ENCODE data around the gene ZNF385B.

ZNF385B gene

DNA sequence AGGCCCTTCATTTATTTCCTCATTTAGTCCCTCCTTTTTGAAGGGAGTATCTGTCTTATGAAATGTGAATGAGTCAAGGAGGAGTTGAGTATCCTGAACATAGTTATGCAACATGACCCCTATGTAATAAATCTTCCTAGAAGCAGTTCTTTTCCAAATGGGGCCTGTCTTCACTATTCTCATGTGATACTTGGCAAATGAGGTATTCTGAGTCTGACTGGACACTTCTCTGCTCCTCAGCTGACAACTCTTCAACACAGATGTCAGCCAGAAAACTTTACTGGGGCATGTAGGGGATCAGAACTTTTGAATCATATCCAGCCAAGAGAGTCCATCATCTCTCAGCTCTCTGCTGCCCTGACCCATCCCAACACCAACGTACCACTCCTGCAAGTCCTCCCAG lies 291.6 kb downstream of the ZNF385B start:
- Histone ChIP-seq H3K4me3 (replicated peaks; ENCODE audit: insufficient read depth, low read length) (no peak overlapping the region), H3K27me3 (ENCODE audit: insufficient read depth, poor library complexity, severe bottlenecking) (no peaks in the 10 kb centered on the region), H3K27ac (replicated peaks) (no peak overlapping the region)
- TF ChIP-seq, protein P1, sequence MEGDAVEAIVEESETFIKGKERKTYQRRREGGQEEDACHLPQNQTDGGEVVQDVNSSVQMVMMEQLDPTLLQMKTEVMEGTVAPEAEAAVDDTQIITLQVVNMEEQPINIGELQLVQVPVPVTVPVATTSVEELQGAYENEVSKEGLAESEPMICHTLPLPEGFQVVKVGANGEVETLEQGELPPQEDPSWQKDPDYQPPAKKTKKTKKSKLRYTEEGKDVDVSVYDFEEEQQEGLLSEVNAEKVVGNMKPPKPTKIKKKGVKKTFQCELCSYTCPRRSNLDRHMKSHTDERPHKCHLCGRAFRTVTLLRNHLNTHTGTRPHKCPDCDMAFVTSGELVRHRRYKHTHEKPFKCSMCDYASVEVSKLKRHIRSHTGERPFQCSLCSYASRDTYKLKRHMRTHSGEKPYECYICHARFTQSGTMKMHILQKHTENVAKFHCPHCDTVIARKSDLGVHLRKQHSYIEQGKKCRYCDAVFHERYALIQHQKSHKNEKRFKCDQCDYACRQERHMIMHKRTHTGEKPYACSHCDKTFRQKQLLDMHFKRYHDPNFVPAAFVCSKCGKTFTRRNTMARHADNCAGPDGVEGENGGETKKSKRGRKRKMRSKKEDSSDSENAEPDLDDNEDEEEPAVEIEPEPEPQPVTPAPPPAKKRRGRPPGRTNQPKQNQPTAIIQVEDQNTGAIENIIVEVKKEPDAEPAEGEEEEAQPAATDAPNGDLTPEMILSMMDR (IDR thresholded peaks at IDR 0.05; ENCODE audit: insufficient read depth, low read length) = no peak
- TF ChIP-seq POLR2AphosphoS5 (IDR thresholded peaks at IDR 0.05; ENCODE audit: low read depth) (no peak), GABPA (IDR thresholded peaks at IDR 0.05; ENCODE audit: low read depth) (no peak), SPI1 (IDR thresholded peaks at IDR 0.05; ENCODE audit: borderline replicate concordance, low read depth) (no peak)
- TF ChIP-seq, protein P2, sequence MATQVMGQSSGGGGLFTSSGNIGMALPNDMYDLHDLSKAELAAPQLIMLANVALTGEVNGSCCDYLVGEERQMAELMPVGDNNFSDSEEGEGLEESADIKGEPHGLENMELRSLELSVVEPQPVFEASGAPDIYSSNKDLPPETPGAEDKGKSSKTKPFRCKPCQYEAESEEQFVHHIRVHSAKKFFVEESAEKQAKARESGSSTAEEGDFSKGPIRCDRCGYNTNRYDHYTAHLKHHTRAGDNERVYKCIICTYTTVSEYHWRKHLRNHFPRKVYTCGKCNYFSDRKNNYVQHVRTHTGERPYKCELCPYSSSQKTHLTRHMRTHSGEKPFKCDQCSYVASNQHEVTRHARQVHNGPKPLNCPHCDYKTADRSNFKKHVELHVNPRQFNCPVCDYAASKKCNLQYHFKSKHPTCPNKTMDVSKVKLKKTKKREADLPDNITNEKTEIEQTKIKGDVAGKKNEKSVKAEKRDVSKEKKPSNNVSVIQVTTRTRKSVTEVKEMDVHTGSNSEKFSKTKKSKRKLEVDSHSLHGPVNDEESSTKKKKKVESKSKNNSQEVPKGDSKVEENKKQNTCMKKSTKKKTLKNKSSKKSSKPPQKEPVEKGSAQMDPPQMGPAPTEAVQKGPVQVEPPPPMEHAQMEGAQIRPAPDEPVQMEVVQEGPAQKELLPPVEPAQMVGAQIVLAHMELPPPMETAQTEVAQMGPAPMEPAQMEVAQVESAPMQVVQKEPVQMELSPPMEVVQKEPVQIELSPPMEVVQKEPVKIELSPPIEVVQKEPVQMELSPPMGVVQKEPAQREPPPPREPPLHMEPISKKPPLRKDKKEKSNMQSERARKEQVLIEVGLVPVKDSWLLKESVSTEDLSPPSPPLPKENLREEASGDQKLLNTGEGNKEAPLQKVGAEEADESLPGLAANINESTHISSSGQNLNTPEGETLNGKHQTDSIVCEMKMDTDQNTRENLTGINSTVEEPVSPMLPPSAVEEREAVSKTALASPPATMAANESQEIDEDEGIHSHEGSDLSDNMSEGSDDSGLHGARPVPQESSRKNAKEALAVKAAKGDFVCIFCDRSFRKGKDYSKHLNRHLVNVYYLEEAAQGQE (IDR thresholded peaks at IDR 0.05; ENCODE audit: insufficient replicate concordance, low read depth) = no peak
- no peak for DNase-seq (ENCODE audit: low read depth in 1 of 2, low spot score in 1 of 2)

DNA sequence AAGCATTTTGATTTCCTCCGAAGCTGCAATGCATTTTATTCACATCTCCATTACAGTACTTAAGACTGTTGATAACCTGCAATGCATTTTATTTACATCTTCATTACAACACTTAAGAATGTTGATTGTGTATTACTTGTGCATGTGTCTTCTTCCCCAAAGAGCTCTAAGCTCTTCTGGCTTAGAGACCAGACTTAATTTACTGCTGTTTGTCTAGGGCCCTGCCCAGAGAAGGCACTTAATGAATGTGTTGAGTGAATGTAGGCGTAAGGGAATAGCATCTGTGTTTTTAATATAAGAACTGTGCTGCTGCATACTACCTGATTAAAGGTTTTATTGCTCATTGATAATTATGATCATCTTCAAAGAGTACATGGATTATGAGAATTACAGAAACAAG lies 295.6 kb downstream of the ZNF385B start:
- H3K4me3 ChIP-seq (replicated peaks; ENCODE audit: insufficient read depth, low read length) = no peak overlapping the region
- no peak for DNase-seq (ENCODE audit: low read depth in 1 of 2, low spot score in 1 of 2)
- TF ChIP-seq, protein P1 (IDR thresholded peaks at IDR 0.05; ENCODE audit: insufficient read depth, low read length) = no peak
- TF ChIP-seq POLR2AphosphoS5 (IDR thresholded peaks at IDR 0.05; ENCODE audit: low read depth) (no peak), GABPA (IDR thresholded peaks at IDR 0.05; ENCODE audit: low read depth) (no peak), SPI1 (IDR thresholded peaks at IDR 0.05; ENCODE audit: borderline replicate concordance, low read depth) (no peak)
- TF ChIP-seq, protein P2 (IDR thresholded peaks at IDR 0.05; ENCODE audit: insufficient replicate concordance, low read depth) = no peak
- no peak overlapping the region for H3K27ac ChIP-seq (replicated peaks)
- no peaks in the 10 kb centered on the region for H3K27me3 ChIP-seq (ENCODE audit: insufficient read depth, poor library complexity, severe bottlenecking)

DNA sequence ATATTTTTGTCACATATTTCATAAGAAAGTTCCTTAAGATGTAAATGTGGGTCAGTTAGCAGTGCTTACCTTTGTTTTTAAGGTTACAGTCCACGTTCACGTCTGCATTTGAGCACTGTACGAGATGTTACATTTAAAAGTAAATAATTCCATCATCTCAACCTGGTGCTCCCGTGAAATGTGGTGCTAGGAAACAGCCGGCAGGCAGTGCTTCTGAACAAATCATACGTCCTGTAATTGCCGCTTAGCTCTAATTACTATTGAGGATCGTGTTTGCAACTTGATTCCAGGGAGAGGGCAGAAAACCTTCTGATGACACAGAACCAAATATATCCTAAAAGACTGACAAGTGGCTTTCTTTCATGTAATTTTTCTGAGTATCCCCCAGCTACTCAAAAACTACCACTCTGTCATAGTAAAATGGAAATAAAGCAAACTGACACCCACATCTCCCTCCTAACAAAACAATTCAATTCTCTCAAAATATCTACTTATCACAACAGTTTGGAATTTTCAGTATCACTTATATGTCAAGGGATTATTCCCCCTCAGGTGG lies 299.0 kb downstream of the ZNF385B start:
- no peak for DNase-seq (ENCODE audit: low read depth in 1 of 2, low spot score in 1 of 2)
- Histone ChIP-seq H3K4me3 (replicated peaks; ENCODE audit: insufficient read depth, low read length) (no peak overlapping the region), H3K27me3 (ENCODE audit: insufficient read depth, poor library complexity, severe bottlenecking) (no peaks in the 10 kb centered on the region), H3K27ac (replicated peaks) (no peak overlapping the region)
- TF ChIP-seq GABPA (IDR thresholded peaks at IDR 0.05; ENCODE audit: low read depth) (no peak), POLR2AphosphoS5 (IDR thresholded peaks at IDR 0.05; ENCODE audit: low read depth) (no peak), SPI1 (IDR thresholded peaks at IDR 0.05; ENCODE audit: borderline replicate concordance, low read depth) (no peak)
- TF ChIP-seq, protein P2 (IDR thresholded peaks at IDR 0.05; ENCODE audit: insufficient replicate concordance, low read depth) = no peak
- TF ChIP-seq, protein P1 (IDR thresholded peaks at IDR 0.05; ENCODE audit: insufficient read depth, low read length) = no peak
